ENCODE results near the gene CDC42EP1. TPM values are rescaled to one million over a fixed set of nuclear protein-coding genes. Genes with fewer than 3 reads are reported as not detected.

Gene CDC42EP1
- polyA plus RNA-seq, 1 donor from 2014 or later: 0.24 TPM

DNA sequence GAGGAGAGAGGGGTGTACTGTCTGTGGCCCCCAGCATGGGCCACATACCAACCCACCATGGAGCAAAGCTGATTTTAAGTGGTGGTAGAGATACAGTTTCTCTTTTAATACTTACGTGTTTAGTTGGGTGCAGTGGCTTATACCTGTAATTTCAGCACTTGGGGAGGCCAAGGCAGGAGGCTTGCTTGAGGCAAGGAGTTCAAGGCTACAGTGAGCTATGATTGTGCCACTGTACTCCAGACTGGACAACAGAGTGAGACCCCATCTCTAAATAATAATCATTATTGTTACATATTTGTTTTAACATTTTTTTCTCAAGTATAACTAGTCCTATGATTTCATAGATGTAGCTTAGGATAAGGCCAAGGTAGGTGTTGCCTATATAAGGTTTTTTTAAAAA is 57.2 kb downstream of the CDC42EP1 start:
- Histone ChIP-seq H3F3A (ENCODE audit: insufficient read depth, low read length, poor library complexity, severe bottlenecking) (no peaks in the 10 kb centered on the region), H3K4me2 (ENCODE audit: low read length) (no peak overlapping the region), H3K9ac (ENCODE audit: low read length) (no peak overlapping the region), H3K9me3 (ENCODE audit: low read length) (no peaks in the 10 kb centered on the region), H3K36me3 (ENCODE audit: insufficient read depth, low read length) (no peaks in the 10 kb centered on the region), H2AFZ (ENCODE audit: low read depth, low read length) (no peak overlapping the region), H3K27ac (ENCODE audit: low read length) (no peak overlapping the region), H3K27me3 (ENCODE audit: insufficient read depth, low read depth, low read length) (no peaks in the 10 kb centered on the region), H3K9me2 (ENCODE audit: insufficient read depth, low read length) (no peaks in the 10 kb centered on the region), H3K79me2 (replicated peaks; ENCODE audit: insufficient read depth, low read length) (no peaks in the 10 kb centered on the region), H4K20me1 (ENCODE audit: insufficient read depth) (no peaks in the 10 kb centered on the region), H3K4me3 (ENCODE audit: low read length) (no peak overlapping the region)
- TF ChIP-seq, protein P1, sequence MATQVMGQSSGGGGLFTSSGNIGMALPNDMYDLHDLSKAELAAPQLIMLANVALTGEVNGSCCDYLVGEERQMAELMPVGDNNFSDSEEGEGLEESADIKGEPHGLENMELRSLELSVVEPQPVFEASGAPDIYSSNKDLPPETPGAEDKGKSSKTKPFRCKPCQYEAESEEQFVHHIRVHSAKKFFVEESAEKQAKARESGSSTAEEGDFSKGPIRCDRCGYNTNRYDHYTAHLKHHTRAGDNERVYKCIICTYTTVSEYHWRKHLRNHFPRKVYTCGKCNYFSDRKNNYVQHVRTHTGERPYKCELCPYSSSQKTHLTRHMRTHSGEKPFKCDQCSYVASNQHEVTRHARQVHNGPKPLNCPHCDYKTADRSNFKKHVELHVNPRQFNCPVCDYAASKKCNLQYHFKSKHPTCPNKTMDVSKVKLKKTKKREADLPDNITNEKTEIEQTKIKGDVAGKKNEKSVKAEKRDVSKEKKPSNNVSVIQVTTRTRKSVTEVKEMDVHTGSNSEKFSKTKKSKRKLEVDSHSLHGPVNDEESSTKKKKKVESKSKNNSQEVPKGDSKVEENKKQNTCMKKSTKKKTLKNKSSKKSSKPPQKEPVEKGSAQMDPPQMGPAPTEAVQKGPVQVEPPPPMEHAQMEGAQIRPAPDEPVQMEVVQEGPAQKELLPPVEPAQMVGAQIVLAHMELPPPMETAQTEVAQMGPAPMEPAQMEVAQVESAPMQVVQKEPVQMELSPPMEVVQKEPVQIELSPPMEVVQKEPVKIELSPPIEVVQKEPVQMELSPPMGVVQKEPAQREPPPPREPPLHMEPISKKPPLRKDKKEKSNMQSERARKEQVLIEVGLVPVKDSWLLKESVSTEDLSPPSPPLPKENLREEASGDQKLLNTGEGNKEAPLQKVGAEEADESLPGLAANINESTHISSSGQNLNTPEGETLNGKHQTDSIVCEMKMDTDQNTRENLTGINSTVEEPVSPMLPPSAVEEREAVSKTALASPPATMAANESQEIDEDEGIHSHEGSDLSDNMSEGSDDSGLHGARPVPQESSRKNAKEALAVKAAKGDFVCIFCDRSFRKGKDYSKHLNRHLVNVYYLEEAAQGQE (IDR thresholded peaks at IDR 0.05; ENCODE audit: borderline replicate concordance): no peak
- TF ChIP-seq CTCF (IDR thresholded peaks at IDR 0.05; ENCODE audit: poor library complexity, severe bottlenecking) (no peak), SMC3 (conservative IDR thresholded peaks at IDR 0.05; ENCODE audit: poor library complexity) (no peak), POLR2AphosphoS5 (IDR thresholded peaks at IDR 0.05) (no peak), RAD21 (conservative IDR thresholded peaks at IDR 0.05) (no peak), EP300 (conservative IDR thresholded peaks at IDR 0.05; ENCODE audit: poor library complexity, severe bottlenecking) (no peak), TAF1 (IDR thresholded peaks at IDR 0.05; ENCODE audit: low read depth) (no peak), MXI1 (conservative IDR thresholded peaks at IDR 0.05; ENCODE audit: poor library complexity, severe bottlenecking) (no peak)

DNA sequence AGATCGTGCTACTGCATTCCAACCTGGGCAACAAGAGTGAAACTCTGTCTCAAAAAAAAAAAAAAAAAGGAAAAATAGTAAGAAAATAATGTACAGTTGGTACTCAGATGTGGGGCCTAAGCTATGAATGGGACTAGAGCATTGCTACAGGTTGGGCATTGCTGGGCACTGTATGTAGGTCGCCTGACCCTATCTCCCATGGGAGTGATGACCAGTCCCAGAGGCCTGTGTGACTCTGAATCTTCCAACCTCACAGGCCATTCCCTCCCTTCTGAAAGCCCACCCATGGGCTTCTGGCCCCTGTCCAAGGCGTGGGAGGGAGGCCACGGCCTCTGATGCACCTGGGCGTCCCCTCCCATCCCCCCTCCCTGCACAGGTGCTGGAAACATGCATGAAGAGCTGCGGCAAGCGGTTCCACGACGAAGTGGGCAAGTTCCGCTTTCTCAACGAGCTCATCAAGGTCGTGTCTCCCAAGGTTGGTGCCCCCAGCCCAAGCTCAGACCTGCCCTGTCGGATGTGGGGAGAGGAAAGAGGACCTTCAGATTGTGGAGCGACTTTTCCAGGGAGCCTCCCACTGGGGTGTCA is 57.9 kb downstream of the CDC42EP1 start:
- H3K9me2 ChIP-seq (ENCODE audit: insufficient read depth, low read length): no peaks in the 10 kb centered on the region
- H3K27me3 ChIP-seq (ENCODE audit: insufficient read depth, low read depth, low read length): no peaks in the 10 kb centered on the region
- H3K36me3 ChIP-seq (ENCODE audit: insufficient read depth, low read length): no peaks in the 10 kb centered on the region
- no peak for TF ChIP-seq POLR2AphosphoS5 (IDR thresholded peaks at IDR 0.05)
- TF ChIP-seq, protein P1 (IDR thresholded peaks at IDR 0.05; ENCODE audit: borderline replicate concordance): no peak
- TF ChIP-seq CTCF (IDR thresholded peaks at IDR 0.05; ENCODE audit: poor library complexity, severe bottlenecking): no peak
- TF ChIP-seq MXI1 (conservative IDR thresholded peaks at IDR 0.05; ENCODE audit: poor library complexity, severe bottlenecking): no peak
- no peak for TF ChIP-seq SMC3 (conservative IDR thresholded peaks at IDR 0.05; ENCODE audit: poor library complexity)
- TF ChIP-seq TAF1 (IDR thresholded peaks at IDR 0.05; ENCODE audit: low read depth): no peak
- no peak for TF ChIP-seq RAD21 (conservative IDR thresholded peaks at IDR 0.05)
- TF ChIP-seq EZH2 (IDR thresholded peaks at IDR 0.05; ENCODE audit: borderline replicate concordance, insufficient read depth, low read length, poor library complexity, severe bottlenecking): no peak
- no peak for TF ChIP-seq EP300 (conservative IDR thresholded peaks at IDR 0.05; ENCODE audit: poor library complexity, severe bottlenecking)
- H3K27ac ChIP-seq (ENCODE audit: low read length): no peak overlapping the region
- H3K79me2 ChIP-seq (replicated peaks; ENCODE audit: insufficient read depth, low read length): no peaks in the 10 kb centered on the region
- no peak overlapping the region for H3K4me2 ChIP-seq (ENCODE audit: low read length)
- no peaks in the 10 kb centered on the region for H4K20me1 ChIP-seq (ENCODE audit: insufficient read depth)
- no peak overlapping the region for H2AFZ ChIP-seq (ENCODE audit: low read depth, low read length)
- no peaks in the 10 kb centered on the region for H3F3A ChIP-seq (ENCODE audit: insufficient read depth, low read length, poor library complexity, severe bottlenecking)
- no peak overlapping the region for H3K9ac ChIP-seq (ENCODE audit: low read length)
- no peaks in the 10 kb centered on the region for H3K9me3 ChIP-seq (ENCODE audit: low read length)
- no peak overlapping the region for H3K4me3 ChIP-seq (ENCODE audit: low read length)
